ENCODE data around the gene BBS12. TPM values are rescaled to one million over a fixed set of nuclear protein-coding genes. Genes with fewer than 3 reads are reported as not detected.

BBS12 gene
- total RNA-seq, 3 donors from 2014 or later (not counting 1 experiment from before 2014, with no cell fraction given), result 0.85 to 1.9 (median 1.8) TPM

DNA sequence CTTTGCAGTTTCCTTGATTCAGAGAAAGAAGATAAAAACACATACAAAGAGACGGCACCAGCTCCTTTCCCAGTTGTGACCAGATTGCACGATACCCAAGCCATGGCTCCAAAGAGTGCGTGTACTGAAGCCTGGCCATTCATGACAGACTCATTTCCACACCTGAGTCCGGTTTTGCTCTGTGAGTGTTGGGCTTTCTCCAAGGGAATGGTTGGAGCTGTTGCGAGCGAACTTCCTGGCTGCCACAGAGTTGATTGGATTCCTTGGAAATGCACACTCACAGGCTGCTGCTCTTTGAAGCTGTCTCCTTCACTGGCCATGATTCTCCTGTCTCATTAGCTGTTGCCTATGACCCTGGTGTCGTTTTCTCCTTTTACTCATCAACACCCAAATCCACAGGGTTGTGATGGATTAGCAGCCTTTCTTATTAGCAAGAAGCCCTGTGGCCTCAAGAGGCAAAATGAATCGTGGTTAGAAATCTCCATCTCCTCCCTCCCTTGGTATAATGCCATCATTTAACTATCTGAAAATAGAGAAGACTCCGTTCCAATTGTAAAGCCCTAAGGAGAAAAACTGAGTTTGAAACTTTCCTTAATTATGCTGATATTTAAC lies 43.9 kb upstream of the BBS12 start:
- Mint-ChIP-seq H3K9me3 (no peaks in the 10 kb centered on the region), H3K36me3 (no peaks in the 10 kb centered on the region), H3K27ac (no peak overlapping the region), H3K4me3 (no peak overlapping the region), H3K27me3 (ENCODE audit: low read depth in 2 of 2) (peaks cover 5 to 13% of the 10 kb centered on the region in 2 donors), H3K4me1 (no peaks in the 10 kb centered on the region)
- Histone ChIP-seq H3K27ac (ENCODE audit: low read length) (no peak overlapping the region), H3K27me3 (ENCODE audit: control insufficient read depth, insufficient read depth, low read length) (no peaks in the 10 kb centered on the region), H3K4me3 (ENCODE audit: low read length) (no peak overlapping the region), H3K9me3 (ENCODE audit: control insufficient read depth, insufficient read depth, low read length) (no peaks in the 10 kb centered on the region), H3K36me3 (ENCODE audit: control insufficient read depth, insufficient read depth, low read length) (no peaks in the 10 kb centered on the region), H3K4me1 (ENCODE audit: control insufficient read depth, insufficient read depth, low read length) (no peaks in the 10 kb centered on the region)
- TF ChIP-seq, protein P1, sequence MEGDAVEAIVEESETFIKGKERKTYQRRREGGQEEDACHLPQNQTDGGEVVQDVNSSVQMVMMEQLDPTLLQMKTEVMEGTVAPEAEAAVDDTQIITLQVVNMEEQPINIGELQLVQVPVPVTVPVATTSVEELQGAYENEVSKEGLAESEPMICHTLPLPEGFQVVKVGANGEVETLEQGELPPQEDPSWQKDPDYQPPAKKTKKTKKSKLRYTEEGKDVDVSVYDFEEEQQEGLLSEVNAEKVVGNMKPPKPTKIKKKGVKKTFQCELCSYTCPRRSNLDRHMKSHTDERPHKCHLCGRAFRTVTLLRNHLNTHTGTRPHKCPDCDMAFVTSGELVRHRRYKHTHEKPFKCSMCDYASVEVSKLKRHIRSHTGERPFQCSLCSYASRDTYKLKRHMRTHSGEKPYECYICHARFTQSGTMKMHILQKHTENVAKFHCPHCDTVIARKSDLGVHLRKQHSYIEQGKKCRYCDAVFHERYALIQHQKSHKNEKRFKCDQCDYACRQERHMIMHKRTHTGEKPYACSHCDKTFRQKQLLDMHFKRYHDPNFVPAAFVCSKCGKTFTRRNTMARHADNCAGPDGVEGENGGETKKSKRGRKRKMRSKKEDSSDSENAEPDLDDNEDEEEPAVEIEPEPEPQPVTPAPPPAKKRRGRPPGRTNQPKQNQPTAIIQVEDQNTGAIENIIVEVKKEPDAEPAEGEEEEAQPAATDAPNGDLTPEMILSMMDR (IDR thresholded peaks at IDR 0.05), result no peak
- ATAC-seq (no peak), DNase-seq (no peak)
- intact Hi-C loops (cut with micrococcal nuclease), result no loop called here
- 77% methylated on average over 8 of the region's 9 CpGs for WGBS (ENCODE audit: insufficient coverage)

- no peak overlapping the region for H3K27ac Mint-ChIP-seq
- no peak overlapping the region for H3K4me3 Mint-ChIP-seq
- peaks cover 5 to 25% of the 10 kb centered on the region in 2 donors for H3K27me3 Mint-ChIP-seq (ENCODE audit: low read depth in 2 of 2)
- H3K4me3 ChIP-seq (ENCODE audit: low read length), result no peak overlapping the region
- H3K4me1 ChIP-seq (ENCODE audit: control insufficient read depth, insufficient read depth, low read length), result no peaks in the 10 kb centered on the region
- DNase-seq, result no peak
- TF ChIP-seq, protein P1 (IDR thresholded peaks at IDR 0.05), result no peak
- ATAC-seq, result no peak
- no peaks in the 10 kb centered on the region for H3K4me1 Mint-ChIP-seq
- no peaks in the 10 kb centered on the region for H3K36me3 Mint-ChIP-seq
- intact Hi-C loops (cut with micrococcal nuclease), result no loop called here
- no peaks in the 10 kb centered on the region for H3K9me3 Mint-ChIP-seq
- H3K36me3 ChIP-seq (ENCODE audit: control insufficient read depth, insufficient read depth, low read length), result no peaks in the 10 kb centered on the region
- no peak overlapping the region for H3K27ac ChIP-seq (ENCODE audit: low read length)
- H3K9me3 ChIP-seq (ENCODE audit: control insufficient read depth, insufficient read depth, low read length), result no peaks in the 10 kb centered on the region
- no peaks in the 10 kb centered on the region for H3K27me3 ChIP-seq (ENCODE audit: control insufficient read depth, insufficient read depth, low read length)
These were observed 42.5 kb upstream of the BBS12 start for GRCh38 chr4:122689972-122690371.

GRCh38 chr4:122691988-122692387 lies 40.5 kb upstream of the BBS12 start:
- Histone ChIP-seq H3K9me3 (ENCODE audit: control insufficient read depth, insufficient read depth, low read length) (no peaks in the 10 kb centered on the region), H3K27me3 (ENCODE audit: control insufficient read depth, insufficient read depth, low read length) (no peaks in the 10 kb centered on the region), H3K36me3 (ENCODE audit: control insufficient read depth, insufficient read depth, low read length) (no peaks in the 10 kb centered on the region), H3K4me1 (ENCODE audit: control insufficient read depth, insufficient read depth, low read length) (no peaks in the 10 kb centered on the region), H3K4me3 (ENCODE audit: low read length) (no peak overlapping the region), H3K27ac (ENCODE audit: low read length) (no peak overlapping the region)
- TF ChIP-seq, protein P1 (IDR thresholded peaks at IDR 0.05), result no peak
- H3K9me3 Mint-ChIP-seq, result no peaks in the 10 kb centered on the region
- DNase-seq (no peak), ATAC-seq (no peak)
- H3K4me1 Mint-ChIP-seq, result no peaks in the 10 kb centered on the region
- peaks cover 11 to 40% of the 10 kb centered on the region in 2 donors for H3K27me3 Mint-ChIP-seq (ENCODE audit: low read depth in 2 of 2)
- no peak overlapping the region for H3K4me3 Mint-ChIP-seq
- H3K27ac Mint-ChIP-seq, result no peak overlapping the region
- intact Hi-C loops (cut with micrococcal nuclease), result no loop called here
- H3K36me3 Mint-ChIP-seq, result no peaks in the 10 kb centered on the region
- WGBS (ENCODE audit: insufficient coverage), result 68% methylated on average over 4 of the region's 4 CpGs
